Transverse colon (tissue), 4 donors: ENCODE measurements around the gene GLO1. TPM values are rescaled to one million over a fixed set of nuclear protein-coding genes. Genes with fewer than 3 reads are reported as not detected.

Experiments
- DNase-seq: peaks from one replicate; pipeline ENCODE4 v3.0.0-alpha.2; 2019
- H3K27ac ChIP-seq, 4 donors: fragments of 200-600 bp; sonication (generic); 2 replicates each; pipeline ENCODE4 v1.5.1; 2016 to 2018; ENCODE audit warnings: inconsistent platforms in 4 of 4
- H3K27me3 ChIP-seq: fragments of 200-600 bp; sonication (generic); 2 replicates; pipeline ENCODE4 v1.5.1; 2017; ENCODE audit warnings: inconsistent platforms
- H3K36me3 ChIP-seq, 4 donors: fragments of 200-600 bp; sonication (generic); 2 replicates each; pipeline ENCODE4 v1.5.1; 2017 to 2019; ENCODE audit warnings: inconsistent platforms in 4 of 4
- H3K4me1 ChIP-seq, 4 donors: fragments of 200-600 bp; sonication (generic); 2 replicates each; pipeline ENCODE4 v1.5.1; 2017 to 2020; ENCODE audit warnings: inconsistent platforms in 4 of 4
- H3K4me3 ChIP-seq, 4 donors: fragments of 200-600 bp; sonication (generic); 1 replicate in 1 of 4; 2 replicates in 3 of 4; pipeline versions ENCODE4 v1.5.1 to v1.6.1; 2017 to 2019; ENCODE audit warnings: inconsistent platforms in 4 of 4
- H3K9me3 ChIP-seq, 2 donors: fragments of 200-600 bp; sonication (generic); 2 replicates each; pipeline ENCODE4 v1.5.1; 2017 to 2019; ENCODE audit warnings: inconsistent platforms in 2 of 2
- EP300 ChIP-seq: sonication (generic); formaldehyde crosslinking; IDR thresholded peaks from one replicate; pipeline ENCODE4 v1.6.1; 2017; ENCODE audit warnings: antibody characterized with exemption, low read depth
- POLR2A ChIP-seq: fragments of 450-650 bp; IDR thresholded peaks from one replicate; pipeline ENCODE4 v1.6.1; 2016; ENCODE audit warnings: antibody characterized with exemption, mild to moderate bottlenecking, moderate library complexity
- POLR2AphosphoS5 ChIP-seq, 3 donors: sonication (generic); formaldehyde crosslinking; IDR thresholded peaks; one replicate each; pipeline ENCODE4 v1.6.1; 2016; ENCODE audit warnings: antibody characterized with exemption in 3 of 3
- WGBS, 2 donors: methylation state at CpG; one replicate each; pipeline ENCODE4 v1.1.5; 2018; ENCODE audit warnings: low coverage in 1 of 2; 5-methylcytosine and 5-hydroxymethylcytosine counted together
- in situ Hi-C, 4 donors: fragments of 200-750 bp; cut with MboI; loops; one replicate each; pipeline versions ENCODE4 v1.15.0 to v1.15.1; 2017; ENCODE audit warnings: low sequenced_read_pairs in 3 of 4, low pct_ligation_motif_present in 1 of 4, low pct_unique_long_range_greater_than_20kb in 1 of 4
- intact Hi-C: fragments of 100-400 bp; cut with DNase I; formaldehyde crosslinking; loops from one replicate; pipeline ENCODE4 v1.15.1; 2023; ENCODE audit warnings: low total_unique reads
- total RNA-seq, 4 donors: library from RNA; depleted of rRNA; stranded (reverse); fragments of >200 nt; gene quantifications; one replicate each; pipeline ENCODE4 v1.1.0, GENCODE V29; 2016
- TF ChIP-seq, protein P1 (sequence below), 5 experiments: fragments of 200-600 bp in 3 of 5; fragments of 450-650 bp in 2 of 5; sonication (generic) in 3 of 5; IDR thresholded peaks; 1 replicate in 2 of 5; 2 replicates in 3 of 5; pipeline ENCODE4 v1.5.1; 2016 to 2017; ENCODE audit warnings: antibody characterized with exemption in 5 of 5, inconsistent platforms in 3 of 5, mild to moderate bottlenecking in 2 of 5, moderate library complexity in 1 of 5

Gene GLO1
- total RNA-seq, 4 donors from 2014 or later: 15.3 to 56.1 (median 36.6) TPM

- H3K4me3 ChIP-seq: peak within 1 kb of the TSS; percentile 4 to 42 (median 22)
- H3K9me3 ChIP-seq: no peaks in the 10 kb centered on the region
- H3K4me1 ChIP-seq: peaks cover 0 to 8% (median 3%) of the 10 kb centered on the region in 4 donors
- H3K27ac ChIP-seq: no peak within 1 kb of the TSS
- H3K36me3 ChIP-seq: no peaks in the 10 kb centered on the region
- TF ChIP-seq, protein P1, sequence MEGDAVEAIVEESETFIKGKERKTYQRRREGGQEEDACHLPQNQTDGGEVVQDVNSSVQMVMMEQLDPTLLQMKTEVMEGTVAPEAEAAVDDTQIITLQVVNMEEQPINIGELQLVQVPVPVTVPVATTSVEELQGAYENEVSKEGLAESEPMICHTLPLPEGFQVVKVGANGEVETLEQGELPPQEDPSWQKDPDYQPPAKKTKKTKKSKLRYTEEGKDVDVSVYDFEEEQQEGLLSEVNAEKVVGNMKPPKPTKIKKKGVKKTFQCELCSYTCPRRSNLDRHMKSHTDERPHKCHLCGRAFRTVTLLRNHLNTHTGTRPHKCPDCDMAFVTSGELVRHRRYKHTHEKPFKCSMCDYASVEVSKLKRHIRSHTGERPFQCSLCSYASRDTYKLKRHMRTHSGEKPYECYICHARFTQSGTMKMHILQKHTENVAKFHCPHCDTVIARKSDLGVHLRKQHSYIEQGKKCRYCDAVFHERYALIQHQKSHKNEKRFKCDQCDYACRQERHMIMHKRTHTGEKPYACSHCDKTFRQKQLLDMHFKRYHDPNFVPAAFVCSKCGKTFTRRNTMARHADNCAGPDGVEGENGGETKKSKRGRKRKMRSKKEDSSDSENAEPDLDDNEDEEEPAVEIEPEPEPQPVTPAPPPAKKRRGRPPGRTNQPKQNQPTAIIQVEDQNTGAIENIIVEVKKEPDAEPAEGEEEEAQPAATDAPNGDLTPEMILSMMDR (IDR thresholded peaks at IDR 0.05): no peak
- no peak for TF ChIP-seq POLR2A
- no peak for TF ChIP-seq POLR2AphosphoS5 (IDR thresholded peaks at IDR 0.05)
- no peak for TF ChIP-seq EP300
- in situ Hi-C loops: no loop called here
- DNase-seq: no peak
- intact Hi-C loops: no loop called here
- 14 to 40% methylated on average over 1 to 32 of the region's 44 CpGs for WGBS, 2 donors
- peaks cover 72% of the 10 kb centered on the region for H3K27me3 ChIP-seq
These were observed 12.2 kb upstream of the GLO1 start, which contains the start of gene DNAH8 for GRCh38 chr6:38715016-38715689. Gene DNAH8 (plus strand): TSS chr6:38715311. CDS start chr6:38722810, 7,499 bp downstream.

- Histone ChIP-seq H3K4me1 (peaks cover 0 to 8% (median 3%) of the 10 kb centered on the region in 4 donors), H3K9me3 (no peaks in the 10 kb centered on the region), H3K36me3 (no peaks in the 10 kb centered on the region), H3K27me3 (peaks cover 65% of the 10 kb centered on the region), H3K27ac (no peak overlapping the region), H3K4me3 (peak overlapping the region in 2 of 4 donors; percentile 4 to 42)
- WGBS, 2 donors: 36 to 47% methylated on average over 4 of the region's 4 CpGs
- DNase-seq: no peak
- TF ChIP-seq POLR2A (no peak), EP300 (no peak), POLR2AphosphoS5 (IDR thresholded peaks at IDR 0.05) (no peak)
- TF ChIP-seq, protein P1 (IDR thresholded peaks at IDR 0.05): no peak
- in situ Hi-C loops: no loop called here
- intact Hi-C loops: no loop called here
These were observed 11.5 kb upstream of the GLO1 start for GRCh38 chr6:38714239-38715015.

DNA sequence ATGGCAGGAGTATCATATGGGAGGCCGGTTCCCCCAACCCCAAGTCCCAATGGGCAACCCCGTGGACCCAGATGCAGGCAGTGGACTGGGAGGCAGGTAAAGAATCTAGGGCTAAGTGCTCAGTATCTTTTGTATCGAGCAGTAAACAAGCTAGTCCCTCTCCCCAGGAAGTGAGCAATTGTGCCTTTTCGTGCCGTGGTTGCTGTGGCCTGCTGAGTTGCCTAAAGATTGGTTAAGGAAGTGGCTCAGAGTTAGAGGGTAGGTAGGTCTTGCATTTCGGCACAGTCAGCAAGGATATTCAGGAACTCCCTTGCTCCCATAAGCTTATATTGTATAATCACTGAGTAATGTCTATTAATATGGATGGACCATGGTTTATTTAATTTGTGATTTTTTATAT is 10.9 kb upstream of the GLO1 start:
- Histone ChIP-seq H3K4me3 (no peak overlapping the region), H3K36me3 (no peaks in the 10 kb centered on the region), H3K9me3 (no peaks in the 10 kb centered on the region), H3K4me1 (peaks cover 0 to 8% (median 4%) of the 10 kb centered on the region in 4 donors), H3K27me3 (peaks cover 59% of the 10 kb centered on the region), H3K27ac (no peak overlapping the region)
- DNase-seq: peak; percentile 34
- in situ Hi-C loops: no loop called here
- intact Hi-C loops: no loop called here
- TF ChIP-seq POLR2AphosphoS5 (IDR thresholded peaks at IDR 0.05) (no peak), POLR2A (no peak), EP300 (no peak)
- TF ChIP-seq, protein P1 (IDR thresholded peaks at IDR 0.05): no peak
- WGBS, 2 donors: 40 to 82% methylated on average over 1 to 6 of the region's 6 CpGs

GRCh38 chr6:38708496-38708895 is 5.6 kb upstream of the GLO1 start:
- 13 to 33% methylated on average over 2 of the region's 2 CpGs for WGBS, 2 donors
- no peaks in the 10 kb centered on the region for H3K36me3 ChIP-seq
- no peaks in the 10 kb centered on the region for H3K9me3 ChIP-seq
- TF ChIP-seq POLR2AphosphoS5 (IDR thresholded peaks at IDR 0.05): no peak
- no peak for TF ChIP-seq EP300
- TF ChIP-seq POLR2A: no peak
- TF ChIP-seq, protein P1 (IDR thresholded peaks at IDR 0.05): no peak
- peaks cover 7% of the 10 kb centered on the region for H3K27me3 ChIP-seq
- in situ Hi-C loops (no loop called here), intact Hi-C loops (loop anchor here (10.0 kb wide), 1 partner anchor 906 kb away; no protein-coding TSS in a partner anchor)
- no peak overlapping the region for H3K27ac ChIP-seq
- H3K4me1 ChIP-seq: peaks cover 0 to 3% (median 0%) of the 10 kb centered on the region in 4 donors
- no peak overlapping the region for H3K4me3 ChIP-seq
- DNase-seq: no peak
